ENCODE data around the gene PPP2R2B.

DNA sequence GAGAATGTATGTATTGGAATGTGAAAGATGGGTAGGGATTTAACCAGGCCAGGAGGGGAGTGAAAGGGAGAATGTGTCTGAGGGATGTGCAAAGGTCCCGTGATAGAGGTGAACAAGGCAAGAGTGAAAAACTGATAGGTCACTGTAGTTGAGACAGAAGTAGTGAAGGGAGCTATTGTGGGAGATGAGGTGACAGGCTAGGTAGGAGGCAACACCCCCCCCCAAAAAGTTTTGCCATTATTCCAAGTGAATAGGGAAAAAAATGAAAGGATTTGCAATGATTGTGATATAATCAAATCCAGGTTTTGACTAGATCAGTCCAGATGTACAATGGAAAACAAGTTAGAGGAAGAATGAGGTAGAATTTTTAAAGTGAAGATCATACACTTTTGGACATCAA lies 226.0 kb downstream of the PPP2R2B start:
- no peak for TF ChIP-seq CTCF (IDR thresholded peaks at IDR 0.05)
- TF ChIP-seq POLR2A (IDR thresholded peaks at IDR 0.05): no peak

Data from testis (tissue), 2 donors.